A673 (cell line): ENCODE measurements around the gene SCART1. TPM values are rescaled to one million over a fixed set of nuclear protein-coding genes. Genes with fewer than 3 reads are reported as not detected.

Experiments used
- BruUV-seq: library from RNA; stranded (reverse); fragments of 400-500 nt; replicated peaks from 2 replicates; lab custom pipeline; 2021; lab: Mats Ljungman, UMichigan
- CTCF ChIA-PET: fragments of 300-600 bp; sonication (Branson Sonifier 250); formaldehyde crosslinking; loops from one replicate; lab custom pipeline; 2022; ENCODE audit warnings: antibody characterized with exemption; lab: Charles Lee
- POLR2A ChIA-PET: fragments of 300-600 bp; sonication (Branson Sonifier 250); formaldehyde crosslinking; loops from one replicate; lab custom pipeline; 2022; ENCODE audit warnings: antibody characterized with exemption; ENCODE audit not compliant: low non-redundant PET; lab: Charles Lee
- DNase-seq: peaks from one replicate; pipeline ENCODE4 v3.0.0-alpha.2; 2015; ENCODE audit warnings: low spot score
- H3K27ac ChIP-seq: fragments of 200-600 bp; sonication (generic); 2 replicates; pipeline ENCODE4 v1.5.1; 2016; ENCODE audit warnings: mixed run types, low read depth, mild to moderate bottlenecking, mixed read lengths, antibody characterized with exemption, low read length; ENCODE audit not compliant: poor library complexity, severe bottlenecking
- H3K27me3 ChIP-seq: fragments of 200-600 bp; sonication (generic); replicated peaks from 2 replicates; pipeline ENCODE4 v1.6.1; 2017; ENCODE audit warnings: mixed run types, low read depth, mild to moderate bottlenecking, mixed read lengths, antibody characterized with exemption, low read length; ENCODE audit not compliant: insufficient read depth, poor library complexity
- H3K36me3 ChIP-seq: fragments of 200-600 bp; sonication (generic); 2 replicates; pipeline ENCODE4 v1.6.1; 2016; ENCODE audit warnings: mixed run types, mild to moderate bottlenecking, mixed read lengths, antibody characterized with exemption, low read length; ENCODE audit not compliant: insufficient read depth, poor library complexity, severe bottlenecking
- H3K4me1 ChIP-seq: fragments of 200-600 bp; sonication (generic); 2 replicates; pipeline ENCODE4 v1.6.1; 2017; ENCODE audit warnings: mixed run types, mild to moderate bottlenecking, mixed read lengths, antibody characterized with exemption, low read length; ENCODE audit not compliant: insufficient read depth, poor library complexity, severe bottlenecking
- H3K4me3 ChIP-seq: fragments of 200-600 bp; sonication (generic); 2 replicates; pipeline ENCODE4 v1.5.1; 2016; ENCODE audit warnings: low read depth, mixed run types, mild to moderate bottlenecking, mixed read lengths, low read length; ENCODE audit not compliant: poor library complexity, severe bottlenecking
- H3K9me3 ChIP-seq: fragments of 200-600 bp; sonication (generic); 2 replicates; pipeline ENCODE4 v1.6.1; 2016; ENCODE audit warnings: mixed run types, low read depth, mild to moderate bottlenecking, mixed read lengths, antibody characterized with exemption, low read length; ENCODE audit not compliant: poor library complexity, severe bottlenecking
- CTCF ChIP-seq: fragments of 300-800, 200-600 bp; sonication (generic); conservative IDR thresholded peaks from 2 replicates; pipeline ENCODE4 v1.5.1; 2017; ENCODE audit warnings: low read depth, mild to moderate bottlenecking, antibody characterized with exemption, low read length, moderate library complexity, mixed read lengths
- EZH2 ChIP-seq: fragments of 200-600 bp; sonication (generic); IDR thresholded peaks from 2 replicates; pipeline ENCODE4 v1.6.1; 2017; ENCODE audit warnings: borderline replicate concordance, low read depth, mild to moderate bottlenecking, mixed read lengths, antibody characterized with exemption, low read length; ENCODE audit not compliant: poor library complexity, severe bottlenecking
- intact Hi-C: fragments of 100-400 bp; cut with micrococcal nuclease; formaldehyde crosslinking; loops from one replicate; pipeline ENCODE4 v1.10.0; 2022; ENCODE audit not compliant: unreplicated experiment
- total RNA-seq: library from RNA; stranded (reverse); gene quantifications from 2 replicates; pipeline ENCODE4 v1.2.3, GENCODE V29; 2021

The SCART1 gene
- total RNA-seq, 1 experiment from 2014 or later = 1.8 TPM

GRCh38 chr10:133452453-133452852 lies 1.3 kb upstream of the SCART1 start:
- H3K9me3 ChIP-seq = peaks cover 17% of the 10 kb centered on the region
- H3K27ac ChIP-seq = no peak overlapping the region
- no peaks in the 10 kb centered on the region for H3K36me3 ChIP-seq
- TF ChIP-seq CTCF (no peak), EZH2 (no peak)
- no peaks in the 10 kb centered on the region for H3K27me3 ChIP-seq
- POLR2A ChIA-PET = no interaction called here
- H3K4me1 ChIP-seq = no peaks in the 10 kb centered on the region
- CTCF ChIA-PET = no interaction called here
- intact Hi-C loops = no loop called here
- H3K4me3 ChIP-seq = no peak overlapping the region
- no TSS peak for BruUV-seq
- no peak for DNase-seq

GRCh38 chr10:133454204-133454893 lies 604 bp downstream of the SCART1 start:
- H3K36me3 ChIP-seq = no peaks in the 10 kb centered on the region
- POLR2A ChIA-PET = no interaction called here

GRCh38 chr10:133455196-133455595 lies 1.5 kb downstream of the SCART1 start:
- no TSS peak for BruUV-seq
- intact Hi-C loops = no loop called here
- H3K36me3 ChIP-seq = no peaks in the 10 kb centered on the region
- no peak for TF ChIP-seq CTCF
- no peak for TF ChIP-seq EZH2
- no peak for DNase-seq
- no peaks in the 10 kb centered on the region for H3K4me1 ChIP-seq
- no peak overlapping the region for H3K4me3 ChIP-seq
- ChIA-PET POLR2A (no interaction called here), CTCF (no interaction called here)
- no peak overlapping the region for H3K27ac ChIP-seq
- H3K27me3 ChIP-seq = no peaks in the 10 kb centered on the region
- H3K9me3 ChIP-seq = no peaks in the 10 kb centered on the region

More at GRCh38 chr10:133454204-133454893, 604 bp downstream of the SCART1 start:
- CTCF ChIA-PET = no interaction called here
- Histone ChIP-seq H3K4me1 (no peaks in the 10 kb centered on the region), H3K27ac (no peak overlapping the region), H3K9me3 (peaks cover under 1% of the 10 kb centered on the region), H3K27me3 (no peaks in the 10 kb centered on the region), H3K4me3 (no peak overlapping the region)
- no peak for DNase-seq
- TF ChIP-seq CTCF (no peak), EZH2 (no peak)
- intact Hi-C loops = no loop called here
- no TSS peak for BruUV-seq
